IPS-18c (cell line): ENCODE data around the gene IL17RD.

Experiments
- H3K4me3 ChIP-seq: 2 replicates; pipeline ENCODE4 v1.7.0; 2013; ENCODE audit warnings: low read depth, mild to moderate bottlenecking, low read length, moderate library complexity; ENCODE audit not compliant: insufficient read depth
- H3K9me3 ChIP-seq: one replicate; pipeline ENCODE4 v1.6.1; 2013; ENCODE audit warnings: mild to moderate bottlenecking, low read length, moderate library complexity; ENCODE audit not compliant: control insufficient read depth, insufficient read depth

The IL17RD gene

DNA sequence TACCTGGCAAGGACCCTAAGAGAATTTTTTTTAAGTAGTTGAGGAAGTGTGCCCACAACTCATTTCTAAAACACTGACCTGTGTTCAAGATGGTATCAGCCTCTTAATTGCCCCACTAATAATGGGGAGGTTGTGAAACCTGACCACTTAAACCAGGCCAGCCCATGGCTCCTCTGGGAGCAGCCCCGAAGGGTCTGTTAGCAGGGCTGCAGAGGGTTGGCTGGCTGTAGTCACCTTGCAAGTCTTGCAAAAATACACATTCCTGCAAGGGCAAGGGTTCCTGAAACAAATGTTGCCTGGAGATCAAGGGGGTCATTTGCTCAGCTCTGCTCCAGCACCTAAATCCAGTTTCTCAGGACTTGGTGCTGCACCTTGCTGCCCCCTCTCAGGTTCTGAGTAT is 3.2 kb downstream of the IL17RD start:
- Histone ChIP-seq H3K4me3 (no peak overlapping the region), H3K9me3 (no peaks in the 10 kb centered on the region)

GRCh38 chr3:57160765-57161538 is 4.2 kb downstream of the IL17RD start:
- Histone ChIP-seq H3K4me3 (peak overlapping the region; percentile 29; the same call in 1 of the 2 replicates), H3K9me3 (no peaks in the 10 kb centered on the region)

- Histone ChIP-seq H3K9me3 (no peaks in the 10 kb centered on the region), H3K4me3 (peak overlapping the region; percentile 29)
These were observed 4.9 kb downstream of the IL17RD start for GRCh38 chr3:57160076-57160764.

DNA sequence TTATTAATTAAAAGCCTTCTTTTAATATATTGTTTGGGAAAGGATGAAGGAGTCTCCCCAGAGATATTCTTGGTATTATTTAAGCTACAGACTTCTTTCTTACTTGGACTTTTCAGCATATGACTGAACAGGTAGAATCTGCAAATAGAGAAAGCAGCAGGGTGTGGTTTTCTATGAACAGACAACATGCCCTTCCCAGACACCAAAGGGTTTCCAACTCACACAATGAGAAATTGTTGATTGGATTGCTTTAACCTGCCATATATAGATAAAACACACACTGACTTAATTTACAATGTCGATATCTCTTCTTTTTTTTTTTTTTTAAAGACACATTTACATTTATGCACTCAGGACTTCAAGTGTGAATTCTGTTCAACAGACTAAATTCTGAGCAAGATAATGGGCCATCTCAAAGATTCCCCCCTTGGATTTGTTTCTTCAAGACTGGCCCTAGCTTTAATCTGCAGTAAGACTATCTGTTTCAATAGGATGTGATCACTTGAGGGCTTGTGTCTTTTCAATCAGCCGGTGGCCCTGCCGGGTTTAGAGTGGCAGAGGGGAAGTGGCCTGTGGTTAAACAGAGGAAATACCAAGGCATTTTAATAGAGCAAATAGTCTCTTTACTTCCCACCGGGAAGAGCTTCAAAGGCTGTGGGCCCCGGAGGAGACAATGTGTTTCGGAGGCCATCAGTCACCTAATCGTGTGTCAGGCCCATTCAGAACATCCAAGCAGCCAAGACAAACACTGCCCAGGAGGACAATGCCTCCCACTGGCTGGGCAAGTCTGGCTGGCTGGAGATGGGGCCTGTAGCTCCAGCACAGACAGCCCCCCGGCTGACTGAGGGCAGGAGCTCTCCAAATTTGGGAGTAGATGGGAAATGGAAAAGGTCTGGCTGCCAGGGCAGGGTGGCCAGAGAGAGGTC is 6.1 kb downstream of the IL17RD start:
- Histone ChIP-seq H3K9me3 (no peaks in the 10 kb centered on the region), H3K4me3 (no peak overlapping the region)

- H3K4me3 ChIP-seq: no peak overlapping the region
- H3K9me3 ChIP-seq: no peaks in the 10 kb centered on the region
These were observed 6.8 kb downstream of the IL17RD start for GRCh38 chr3:57158325-57158724.

GRCh38 chr3:57157545-57157944 is 7.6 kb downstream of the IL17RD start:
- Histone ChIP-seq H3K4me3 (no peak overlapping the region), H3K9me3 (no peaks in the 10 kb centered on the region)

GRCh38 chr3:57155310-57155643 is 9.9 kb downstream of the IL17RD start:
- Histone ChIP-seq H3K4me3 (no peak overlapping the region), H3K9me3 (no peaks in the 10 kb centered on the region)

GRCh38 chr3:57154470-57155309 is 10.5 kb downstream of the IL17RD start:
- H3K4me3 ChIP-seq: no peak overlapping the region
- no peaks in the 10 kb centered on the region for H3K9me3 ChIP-seq

GRCh38 chr3:57152151-57153143 is 12.7 kb downstream of the IL17RD start:
- Histone ChIP-seq H3K4me3 (peak overlapping the region; percentile 22; the same call in 1 of the 2 replicates), H3K9me3 (no peaks in the 10 kb centered on the region)

- H3K4me3 ChIP-seq: peak overlapping the region; percentile 22; the same call in 1 of the 2 replicates
These were observed 13.4 kb downstream of the IL17RD start for GRCh38 chr3:57151749-57152148.

DNA sequence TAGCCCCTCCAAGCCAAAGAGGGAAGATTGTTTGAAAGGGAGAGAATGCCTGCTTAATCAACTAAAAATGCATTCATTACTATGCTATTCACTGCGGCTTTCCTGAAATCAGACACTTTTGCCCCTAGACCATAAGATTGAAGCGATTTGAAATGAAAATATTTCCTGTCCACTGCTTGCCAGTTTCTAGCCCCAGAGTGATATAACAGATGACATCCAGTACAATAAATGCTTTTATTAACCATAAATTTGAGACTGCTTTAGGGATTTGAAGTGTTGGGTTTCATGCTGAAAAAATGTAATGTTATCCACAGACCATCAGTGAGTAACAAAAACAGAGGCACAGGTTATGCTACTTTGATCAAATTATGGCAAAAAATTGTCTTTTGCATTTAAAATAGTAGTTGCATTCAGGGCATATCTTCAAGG is 14.1 kb downstream of the IL17RD start:
- Histone ChIP-seq H3K4me3 (no peak overlapping the region), H3K9me3 (no peaks in the 10 kb centered on the region)

More at GRCh38 chr3:57151749-57152148, 13.4 kb downstream of the IL17RD start:
- no peaks in the 10 kb centered on the region for H3K9me3 ChIP-seq

DNA sequence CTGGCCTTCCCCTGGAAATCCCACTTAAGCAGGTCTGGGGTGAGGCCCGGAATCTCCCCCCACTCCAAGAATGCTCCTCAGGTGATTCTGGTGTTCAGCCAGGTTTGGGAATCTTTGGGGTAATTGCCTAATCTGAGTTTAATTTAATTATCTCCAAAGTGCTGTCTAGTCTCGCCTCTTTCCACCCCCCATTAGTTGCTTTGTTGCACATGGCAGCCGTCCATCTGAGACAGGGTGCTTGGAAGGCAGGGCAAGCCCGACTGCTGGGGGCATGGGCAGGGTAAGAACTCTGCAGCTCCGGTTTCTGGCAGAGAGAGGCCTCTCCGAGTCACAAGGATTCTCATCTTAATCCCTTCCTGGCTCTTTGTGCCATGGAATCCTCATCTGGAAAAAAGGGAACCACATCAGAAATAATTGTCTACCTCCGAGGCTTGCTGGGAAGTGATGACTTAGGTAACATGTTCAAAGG is 15.0 kb downstream of the IL17RD start:
- no peak overlapping the region for H3K4me3 ChIP-seq
- H3K9me3 ChIP-seq: no peaks in the 10 kb centered on the region

- no peak overlapping the region for H3K4me3 ChIP-seq
- H3K9me3 ChIP-seq: no peaks in the 10 kb centered on the region
These were observed 18.1 kb downstream of the IL17RD start for GRCh38 chr3:57147071-57147470.

DNA sequence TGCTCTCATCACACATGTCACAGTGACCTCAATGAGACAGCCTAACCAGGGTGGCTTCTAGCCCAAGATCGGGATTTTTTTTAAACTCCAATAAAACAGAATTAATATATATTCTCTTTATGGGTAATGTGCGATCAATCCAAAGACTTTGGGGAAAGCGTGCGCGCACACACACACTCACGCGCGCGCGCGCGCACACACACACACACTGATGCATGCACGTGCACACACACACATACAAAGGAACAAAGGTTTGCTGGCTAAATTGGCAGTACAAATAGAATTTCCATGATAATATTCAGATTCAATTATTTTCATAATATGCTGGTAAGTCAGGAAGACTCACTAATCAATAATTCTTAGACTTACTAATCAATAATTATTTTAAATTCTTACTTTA is 19.3 kb downstream of the IL17RD start:
- Histone ChIP-seq H3K9me3 (no peaks in the 10 kb centered on the region), H3K4me3 (no peak overlapping the region)

DNA sequence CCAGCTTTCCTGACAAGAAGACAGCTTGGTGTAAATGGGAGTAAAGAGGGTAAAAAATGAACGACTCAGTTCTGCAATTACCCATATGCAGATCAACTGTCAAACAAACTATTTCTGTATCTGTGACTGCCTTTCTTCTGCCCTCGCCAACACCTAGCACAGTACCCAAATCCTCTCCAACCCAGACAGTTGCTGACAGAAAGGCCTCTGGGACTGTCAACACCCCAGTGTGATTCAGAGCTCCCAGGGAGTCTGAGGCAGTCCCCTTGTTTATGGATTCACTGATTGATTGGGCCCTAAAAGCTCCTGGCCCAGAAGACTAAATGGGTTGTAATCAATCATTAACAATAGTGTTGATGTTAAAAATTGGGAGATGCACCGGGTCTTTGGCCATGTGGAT is 20.2 kb downstream of the IL17RD start:
- Histone ChIP-seq H3K4me3 (no peak overlapping the region), H3K9me3 (no peaks in the 10 kb centered on the region)
